ENCODE data around the gene BDP1.

GRCh38 chr5:71587766-71588532, 132.5 kb downstream of the BDP1 start:
- no peak for TF ChIP-seq CTCF (conservative IDR thresholded peaks at IDR 0.05; ENCODE audit: low read depth, low read length)
- no peak for TF ChIP-seq EZH2 (IDR thresholded peaks at IDR 0.05; ENCODE audit: low read length, unreplicated experiment)
